Breast epithelium (tissue), 4 donors: Measurements from ENCODE around the gene PKNOX1. TPM values are rescaled to one million over a fixed set of nuclear protein-coding genes. Genes with fewer than 3 reads are reported as not detected.
"Not testable (repeated sequence)": the region's sequence is repeated elsewhere in the genome, so short reads cannot be mapped to it uniquely, and the experiment has no call there.

Source experiments
- DNase-seq, 2 donors: peaks; one replicate each; pipeline ENCODE4 v3.0.0-alpha.2; 2019; ENCODE audit warnings: low spot score in 2 of 2
- H3K27ac ChIP-seq, 2 donors: fragments of 200-600 bp; sonication (generic) in 1 of 2; one replicate each; pipeline ENCODE4 v1.5.1; 2016 to 2019; ENCODE audit warnings: mild to moderate bottlenecking in 1 of 2
- H3K27me3 ChIP-seq, 2 donors: fragments of 200-600 bp; sonication (generic) in 1 of 2; one replicate each; pipeline versions ENCODE4 v1.5.1 to v1.6.0; 2017 to 2019; ENCODE audit warnings: control low read depth in 1 of 2, mild to moderate bottlenecking in 1 of 2
- H3K36me3 ChIP-seq: fragments of 200-600 bp; one replicate; pipeline ENCODE4 v1.5.1; 2019
- H3K4me1 ChIP-seq, 2 donors: fragments of 200-600 bp; sonication (generic); one replicate each; pipeline ENCODE4 v1.5.1; 2016 to 2019; ENCODE audit warnings: control low read depth in 1 of 2
- H3K4me3 ChIP-seq, 3 donors: fragments of 200-600 bp; sonication (generic); 1 replicate in 2 of 3; 2 replicates in 1 of 3; pipeline ENCODE4 v1.5.1; 2016 to 2019; ENCODE audit warnings: mild to moderate bottlenecking in 3 of 3, moderate library complexity in 2 of 3
- H3K9me3 ChIP-seq, 2 donors: fragments of 200-600 bp; sonication (generic) in 1 of 2; one replicate each; pipeline ENCODE4 v1.5.1; 2016 to 2019; ENCODE audit warnings: control low read depth in 1 of 2
- CTCF ChIP-seq, 3 donors: fragments of 450-650 bp; IDR thresholded peaks; one replicate each; pipeline ENCODE4 v1.5.1; 2016 to 2017; ENCODE audit warnings: antibody characterized with exemption in 3 of 3, mild to moderate bottlenecking in 3 of 3, moderate library complexity in 3 of 3
- POLR2A ChIP-seq: fragments of 450-650 bp; IDR thresholded peaks from one replicate; pipeline ENCODE4 v1.6.1; 2016; ENCODE audit warnings: antibody characterized with exemption, mild to moderate bottlenecking, moderate library complexity
- POLR2AphosphoS5 ChIP-seq, 3 donors: sonication (generic); formaldehyde crosslinking; IDR thresholded peaks; one replicate each; pipeline ENCODE4 v1.6.1; 2017; ENCODE audit warnings: antibody characterized with exemption in 3 of 3
- intact Hi-C: fragments of 100-400 bp; cut with DNase I; formaldehyde crosslinking; loops from one replicate; pipeline ENCODE4 v1.15.1; 2023; ENCODE audit warnings: low total_unique reads
- total RNA-seq, 3 donors: library from RNA; depleted of rRNA; stranded (reverse); fragments of >200 nt; gene quantifications; one replicate each; pipeline ENCODE4 v1.1.0, GENCODE V29; 2016

Gene PKNOX1
- total RNA-seq, 3 donors from 2014 or later, result 11.7 to 16.4 (median 14.4) TPM

GRCh38 chr21:42933973-42934372 is 40.4 kb upstream of the PKNOX1 start:
- H3K4me1 ChIP-seq, result not testable (repeated sequence)
- peak in 1 of 2 donors; percentile 14 for DNase-seq

GRCh38 chr21:42936360-42936759 is 38.0 kb upstream of the PKNOX1 start:
- intact Hi-C loops, H3K27ac ChIP-seq, H3K36me3 ChIP-seq, H3K4me3 ChIP-seq, DNase-seq, H3K27me3 ChIP-seq, H3K4me1 ChIP-seq, H3K9me3 ChIP-seq: not testable (repeated sequence)

More at GRCh38 chr21:42933973-42934372, 40.4 kb upstream of the PKNOX1 start:
- H3K27me3 ChIP-seq, H3K36me3 ChIP-seq, H3K4me3 ChIP-seq, H3K27ac ChIP-seq, intact Hi-C loops, H3K9me3 ChIP-seq: not testable (repeated sequence)

GRCh38 chr21:42937034-42937940 is 37.1 kb upstream of the PKNOX1 start:
- H3K27me3 ChIP-seq, H3K36me3 ChIP-seq, intact Hi-C loops, H3K4me1 ChIP-seq, H3K4me3 ChIP-seq, H3K9me3 ChIP-seq, H3K27ac ChIP-seq: not testable (repeated sequence)
- peak in 1 of 2 donors; percentile 12 for DNase-seq

- TF ChIP-seq POLR2A, result no peak
- TF ChIP-seq CTCF (IDR thresholded peaks at IDR 0.05), result no peak
- TF ChIP-seq POLR2AphosphoS5 (IDR thresholded peaks at IDR 0.05), result no peak
- Histone ChIP-seq H3K4me3 (no peak overlapping the region), H3K27me3 (no peaks in the 10 kb centered on the region), H3K27ac (no peak overlapping the region), H3K9me3 (no peaks in the 10 kb centered on the region), H3K4me1 (no peaks in the 10 kb centered on the region), H3K36me3 (no peaks in the 10 kb centered on the region)
- peak in 1 of 2 donors; percentile 10 for DNase-seq
- intact Hi-C loops, result no loop called here
These were observed 36.3 kb upstream of the PKNOX1 start for GRCh38 chr21:42937960-42938605.

GRCh38 chr21:42938606-42938995 is 35.8 kb upstream of the PKNOX1 start:
- intact Hi-C loops, H3K27me3 ChIP-seq, H3K9me3 ChIP-seq, H3K27ac ChIP-seq, H3K4me1 ChIP-seq, H3K4me3 ChIP-seq, H3K36me3 ChIP-seq: not testable (repeated sequence)
- DNase-seq, result peak in 1 of 2 donors; percentile 20

- intact Hi-C loops, result no loop called here
- Histone ChIP-seq H3K27me3 (no peaks in the 10 kb centered on the region), H3K4me3 (peak overlapping the region in 1 of 3 donors; percentile 46), H3K27ac (peak overlapping the region; percentile 46 to 50), H3K4me1 (no peaks in the 10 kb centered on the region), H3K9me3 (no peaks in the 10 kb centered on the region), H3K36me3 (no peaks in the 10 kb centered on the region)
- no peak for TF ChIP-seq POLR2A
- peak; percentile 55 to 69 (median 64) for TF ChIP-seq POLR2AphosphoS5 (IDR thresholded peaks at IDR 0.05)
- no peak for TF ChIP-seq CTCF (IDR thresholded peaks at IDR 0.05)
- peak; percentile 61 to 85 for DNase-seq
These were observed 34.6 kb upstream of the PKNOX1 start for GRCh38 chr21:42939582-42940413.
